Keratinocyte (primary cell): Measurements from ENCODE around the gene TFB1M.

ENCODE experiments used
- CTCF ChIP-seq, 3 experiments: IDR thresholded peaks in 1 of 3; conservative IDR thresholded peaks in 1 of 3; optimal IDR thresholded peaks in 1 of 3; 2 replicates in 2 of 3; 3 replicates in 1 of 3; pipeline versions ENCODE3 to v1.5.1; 2011; ENCODE audit warnings: low read length in 3 of 3, mild to moderate bottlenecking in 3 of 3, moderate library complexity in 2 of 3, control low read depth in 1 of 3, inconsistent platforms in 1 of 3; ENCODE audit not compliant: insufficient read depth in 2 of 3; ENCODE audit errors: extremely low read depth in 1 of 3
- EZH2 ChIP-seq: IDR thresholded peaks from one replicate; pipeline ENCODE4 v1.6.1; 2012; ENCODE audit warnings: inconsistent platforms, mild to moderate bottlenecking, low read length, moderate library complexity

GRCh38 chr6:155290491-155290890 lies 23.8 kb downstream of the TFB1M start:
- TF ChIP-seq CTCF (optimal IDR thresholded peaks at IDR 0.05 in 1 of 3, IDR thresholded peaks at IDR 0.05 in 1 of 3, conservative IDR thresholded peaks at IDR 0.05 in 1 of 3; ENCODE audit: extremely low read depth in 1 of 3, insufficient read depth in 2 of 3, low read length in 3 of 3), result no peak
- TF ChIP-seq EZH2, result no peak
